HepG2 (cell line): ENCODE results near the gene ERF.

Experiments
- ATF7 ChIP-seq, 2 experiments: fragments of 450-650 bp in 1 of 2; sonication (generic) in 1 of 2; formaldehyde crosslinking in 1 of 2; IDR thresholded peaks; 2 replicates each; pipeline versions ENCODE4 v1.4.0 to v1.6.1; 2016 to 2020; ENCODE audit warnings: antibody characterized with exemption in 1 of 2, mild to moderate bottlenecking in 1 of 2, missing genetic modification reagents in 1 of 2
- PHB2 ChIP-seq: fragments of 450-650 bp; IDR thresholded peaks from 2 replicates; pipeline ENCODE4 v1.6.1; 2018; ENCODE audit not compliant: partially characterized antibody
- ZNF24 ChIP-seq: fragments of 450-650 bp; IDR thresholded peaks from 2 replicates; pipeline ENCODE4 v1.6.1; 2017; ENCODE audit warnings: antibody characterized with exemption, mild to moderate bottlenecking

GRCh38 chr19:42280815-42281145, 25.9 kb upstream of the ERF start:
- TF ChIP-seq PHB2 (no peak), ZNF24 (no peak), ATF7 (IDR thresholded peaks at IDR 0.05) (no peak), ATF7 (CRISPR knock-in tag; IDR thresholded peaks at IDR 0.05) (no peak)
